Stomach (tissue), 9 donors: Measurements from ENCODE around the gene ZNF248. TPM values are rescaled to one million over a fixed set of nuclear protein-coding genes. Genes with fewer than 3 reads are reported as not detected.

Experiments
- DNase-seq, 2 donors: peaks; one replicate each; pipeline versions ENCODE4 v3.0.0 to v3.0.0-alpha.2; 2013 to 2019
- H3K27ac ChIP-seq, 5 donors: fragments of 200-600 bp in 4 of 5; sonication (generic) in 4 of 5; one replicate each; pipeline ENCODE4 v1.5.1; 2013 to 2019; ENCODE audit warnings: mild to moderate bottlenecking in 1 of 5, moderate library complexity in 1 of 5
- H3K27me3 ChIP-seq, 3 donors: fragments of 200-600 bp; sonication (generic); one replicate each; pipeline ENCODE4 v1.5.1; 2017 to 2019; ENCODE audit warnings: mixed run types in 1 of 3
- H3K36me3 ChIP-seq, 4 donors: fragments of 200-600 bp; sonication (generic); 1 replicate in 3 of 4; 2 replicates in 1 of 4; pipeline ENCODE4 v1.5.1; 2016 to 2019
- H3K4me1 ChIP-seq, 4 donors: fragments of 200-600 bp; sonication (generic); one replicate each; pipeline ENCODE4 v1.5.1; 2016 to 2019
- H3K4me3 ChIP-seq, 4 donors: fragments of 200-600 bp; sonication (generic) in 3 of 4; one replicate each; pipeline ENCODE4 v1.5.1; 2016 to 2019; ENCODE audit warnings: mild to moderate bottlenecking in 1 of 4
- H3K9me3 ChIP-seq, 4 donors: fragments of 200-600 bp; sonication (generic); one replicate each; pipeline ENCODE4 v1.5.1; 2016 to 2019
- EP300 ChIP-seq: sonication (generic); formaldehyde crosslinking; IDR thresholded peaks from one replicate; pipeline ENCODE4 v1.6.1; 2017; ENCODE audit warnings: antibody characterized with exemption
- POLR2A ChIP-seq, 4 donors: fragments of 450-650 bp; IDR thresholded peaks; one replicate each; pipeline ENCODE4 v1.6.1; 2016; ENCODE audit warnings: antibody characterized with exemption in 4 of 4, control low read depth in 2 of 4, mild to moderate bottlenecking in 1 of 4, moderate library complexity in 1 of 4
- POLR2AphosphoS5 ChIP-seq, 3 donors: sonication (generic); formaldehyde crosslinking; IDR thresholded peaks; one replicate each; pipeline ENCODE4 v1.6.1; 2016; ENCODE audit warnings: antibody characterized with exemption in 3 of 3
- WGBS, 5 donors: extraction: QIAGEN DNeasy Blood & Tissue Kit in 3 of 5; methylation state at CpG; one replicate each; pipeline versions ENCODE4 v1.1.5 to v1.1.7; 2013 to 2018; 5-methylcytosine and 5-hydroxymethylcytosine counted together
- intact Hi-C: fragments of 100-400 bp; cut with DNase I; formaldehyde crosslinking; loops from one replicate; pipeline ENCODE4 v1.15.1; 2023; ENCODE audit warnings: low total_unique reads
- polyA plus RNA-seq, 3 donors: library from polyadenylated mRNA; stranded (reverse); fragments of 200-250 nt; gene quantifications; one replicate each; pipeline ENCODE4 v1.2.3, GENCODE V29; 2013
- total RNA-seq, 5 donors: library from RNA; depleted of rRNA; stranded (reverse); fragments of >200 nt; gene quantifications; one replicate each; pipeline versions ENCODE4 v1.1.0 to v1.2.3, GENCODE V29; 2014 to 2016
- TF ChIP-seq, protein P1 (sequence below), 7 experiments: fragments of 450-650 bp in 4 of 7; fragments of 200-600 bp in 3 of 7; sonication (generic) in 3 of 7; IDR thresholded peaks; one replicate each; pipeline ENCODE4 v1.5.1; 2016 to 2019; ENCODE audit warnings: antibody characterized with exemption in 7 of 7, control low read depth in 2 of 7, mild to moderate bottlenecking in 1 of 7
- donor health status: healthy with polysubstance abuse.
- donor health status: Bipolar disorder and iron deficiency.
- donor health status: healthy.

Gene ZNF248
- total and polyA plus RNA-seq, 8 donors = 2.5 to 32.9 (median 9.9) TPM

DNA sequence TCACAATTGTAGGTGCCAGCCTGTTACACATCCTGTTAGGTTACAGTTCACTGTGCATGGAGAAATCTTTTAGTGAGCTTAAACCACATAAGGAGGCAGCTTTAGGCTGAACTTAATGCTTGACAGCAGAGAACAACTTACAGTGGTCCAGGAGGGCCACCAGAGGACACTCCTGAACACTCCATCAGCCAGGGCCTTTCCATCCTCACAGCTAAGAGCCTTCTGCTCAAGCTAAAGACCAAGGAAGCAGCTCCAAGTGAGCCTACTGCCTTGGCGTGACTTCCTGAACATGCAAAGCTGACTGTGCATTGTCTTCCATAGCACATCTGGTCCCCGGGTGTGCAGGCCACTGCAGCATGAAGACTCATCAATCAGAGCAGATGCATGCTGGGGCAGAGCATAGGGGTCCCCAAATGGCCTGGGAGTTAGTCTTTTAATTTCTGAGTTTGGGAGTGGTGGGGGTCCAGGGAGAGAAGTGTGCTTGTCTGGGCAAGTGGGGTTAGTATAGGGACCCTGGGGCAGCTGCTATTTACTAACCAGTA is 105.0 kb downstream of the ZNF248 start:
- 63 to 95% (median 85%) methylated on average over 2 of the region's 2 CpGs for WGBS, 5 donors
- no peaks in the 10 kb centered on the region for H3K4me1 ChIP-seq
- peaks cover 0 to 71% (median 23%) of the 10 kb centered on the region in 4 donors for H3K9me3 ChIP-seq
- no peak for DNase-seq
- no peaks in the 10 kb centered on the region for H3K27me3 ChIP-seq
- intact Hi-C loops = no loop called here
- H3K27ac ChIP-seq = no peak overlapping the region
- no peak for TF ChIP-seq EP300
- TF ChIP-seq POLR2AphosphoS5 (IDR thresholded peaks at IDR 0.05) = no peak
- no peak for TF ChIP-seq POLR2A (IDR thresholded peaks at IDR 0.05)
- TF ChIP-seq, protein P1, sequence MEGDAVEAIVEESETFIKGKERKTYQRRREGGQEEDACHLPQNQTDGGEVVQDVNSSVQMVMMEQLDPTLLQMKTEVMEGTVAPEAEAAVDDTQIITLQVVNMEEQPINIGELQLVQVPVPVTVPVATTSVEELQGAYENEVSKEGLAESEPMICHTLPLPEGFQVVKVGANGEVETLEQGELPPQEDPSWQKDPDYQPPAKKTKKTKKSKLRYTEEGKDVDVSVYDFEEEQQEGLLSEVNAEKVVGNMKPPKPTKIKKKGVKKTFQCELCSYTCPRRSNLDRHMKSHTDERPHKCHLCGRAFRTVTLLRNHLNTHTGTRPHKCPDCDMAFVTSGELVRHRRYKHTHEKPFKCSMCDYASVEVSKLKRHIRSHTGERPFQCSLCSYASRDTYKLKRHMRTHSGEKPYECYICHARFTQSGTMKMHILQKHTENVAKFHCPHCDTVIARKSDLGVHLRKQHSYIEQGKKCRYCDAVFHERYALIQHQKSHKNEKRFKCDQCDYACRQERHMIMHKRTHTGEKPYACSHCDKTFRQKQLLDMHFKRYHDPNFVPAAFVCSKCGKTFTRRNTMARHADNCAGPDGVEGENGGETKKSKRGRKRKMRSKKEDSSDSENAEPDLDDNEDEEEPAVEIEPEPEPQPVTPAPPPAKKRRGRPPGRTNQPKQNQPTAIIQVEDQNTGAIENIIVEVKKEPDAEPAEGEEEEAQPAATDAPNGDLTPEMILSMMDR (IDR thresholded peaks at IDR 0.05) = no peak
- no peak overlapping the region for H3K4me3 ChIP-seq
- H3K36me3 ChIP-seq = no peaks in the 10 kb centered on the region

DNA sequence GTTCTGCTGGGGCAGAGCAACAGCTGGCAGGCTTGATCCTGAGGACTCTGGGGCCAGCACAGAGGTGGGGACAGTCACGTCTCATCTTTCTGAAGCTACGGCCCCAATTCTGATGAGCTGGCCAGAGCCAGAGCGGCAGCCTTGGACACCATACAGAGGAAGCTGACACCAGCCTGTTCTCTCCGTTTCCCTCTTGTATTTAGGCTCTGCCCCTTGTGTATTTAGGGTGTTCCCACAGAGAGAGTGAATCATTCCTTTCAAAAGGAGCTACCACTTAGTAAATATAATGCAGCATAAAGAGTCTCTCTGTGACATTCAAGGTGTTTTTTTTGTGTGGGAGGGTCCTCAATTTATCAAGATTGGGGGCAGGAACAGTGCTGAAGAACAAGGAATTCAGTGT is 109.2 kb downstream of the ZNF248 start:
- H3K36me3 ChIP-seq = no peaks in the 10 kb centered on the region
- no peaks in the 10 kb centered on the region for H3K4me1 ChIP-seq
- H3K27ac ChIP-seq = no peak overlapping the region
- WGBS, 5 donors = 70 to 81% (median 77%) methylated on average over 4 of the region's 4 CpGs
- DNase-seq = no peak
- H3K9me3 ChIP-seq = peaks cover 0 to 45% (median 13%) of the 10 kb centered on the region in 4 donors
- TF ChIP-seq, protein P1 (IDR thresholded peaks at IDR 0.05) = no peak
- TF ChIP-seq POLR2A (IDR thresholded peaks at IDR 0.05) (no peak), EP300 (no peak), POLR2AphosphoS5 (IDR thresholded peaks at IDR 0.05) (no peak)
- intact Hi-C loops = no loop called here
- no peaks in the 10 kb centered on the region for H3K27me3 ChIP-seq
- no peak overlapping the region for H3K4me3 ChIP-seq

DNA sequence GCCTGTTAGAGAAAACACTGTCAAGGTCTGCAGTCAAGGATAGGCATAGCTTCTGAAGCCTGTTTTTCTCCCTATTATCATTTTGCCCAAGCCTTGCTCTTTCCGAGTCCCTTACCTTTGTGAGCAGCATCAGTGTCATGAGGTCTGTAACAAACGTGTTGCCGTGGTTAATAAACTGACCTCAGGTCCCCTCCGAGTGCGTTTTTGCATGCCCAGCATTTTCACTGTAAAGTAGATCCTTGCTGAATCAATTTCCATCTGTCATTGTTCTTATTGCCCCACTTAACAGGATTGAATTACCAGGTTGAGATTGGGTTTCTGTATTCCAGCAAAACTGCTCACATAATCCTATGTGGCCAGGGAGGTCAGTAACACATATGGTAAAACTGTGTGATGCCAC is 110.3 kb downstream of the ZNF248 start:
- 77 to 82% (median 81%) methylated on average over 5 of the region's 5 CpGs for WGBS, 5 donors
- Histone ChIP-seq H3K36me3 (no peaks in the 10 kb centered on the region), H3K9me3 (peaks cover 0 to 34% (median 11%) of the 10 kb centered on the region in 4 donors), H3K27me3 (no peaks in the 10 kb centered on the region), H3K4me1 (no peaks in the 10 kb centered on the region), H3K4me3 (no peak overlapping the region), H3K27ac (no peak overlapping the region)
- no peak for TF ChIP-seq POLR2A (IDR thresholded peaks at IDR 0.05)
- TF ChIP-seq EP300 = no peak
- TF ChIP-seq, protein P1 (IDR thresholded peaks at IDR 0.05) = no peak
- TF ChIP-seq POLR2AphosphoS5 (IDR thresholded peaks at IDR 0.05) = no peak
- no peak for DNase-seq
- intact Hi-C loops = no loop called here

DNA sequence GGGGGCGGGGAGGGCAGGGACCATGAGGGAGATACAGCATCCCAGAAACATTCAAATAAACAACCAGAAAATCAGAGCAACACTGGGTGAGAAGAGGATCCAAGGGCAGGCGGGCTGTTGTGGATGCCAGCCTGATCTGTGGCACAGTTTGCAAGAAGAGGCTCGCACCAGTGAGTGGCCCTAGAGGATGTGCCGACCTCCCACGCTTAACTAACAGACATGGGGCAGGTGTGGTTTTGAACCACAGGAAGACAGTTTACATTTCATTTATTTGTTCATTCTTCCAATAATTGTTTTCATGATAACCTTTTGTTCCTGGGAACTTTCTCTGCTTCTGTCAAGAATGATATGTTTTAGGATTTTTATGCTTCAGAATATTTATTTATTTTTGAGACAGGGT is 115.6 kb downstream of the ZNF248 start:
- Histone ChIP-seq H3K4me3 (no peak overlapping the region), H3K4me1 (no peaks in the 10 kb centered on the region), H3K9me3 (peaks cover 2 to 22% (median 6%) of the 10 kb centered on the region in 4 donors), H3K27me3 (peaks cover 0 to 6% (median 0%) of the 10 kb centered on the region in 3 donors), H3K27ac (no peak overlapping the region), H3K36me3 (no peaks in the 10 kb centered on the region)
- DNase-seq = no peak
- WGBS, 5 donors = 76 to 89% (median 83%) methylated on average over 5 of the region's 5 CpGs
- TF ChIP-seq POLR2A (IDR thresholded peaks at IDR 0.05) = no peak
- no peak for TF ChIP-seq EP300
- TF ChIP-seq POLR2AphosphoS5 (IDR thresholded peaks at IDR 0.05) = no peak
- TF ChIP-seq, protein P1 (IDR thresholded peaks at IDR 0.05) = no peak
- intact Hi-C loops = no loop called here
